ENCODE data around the gene DYRK1A.

DYRK1A gene

DNA sequence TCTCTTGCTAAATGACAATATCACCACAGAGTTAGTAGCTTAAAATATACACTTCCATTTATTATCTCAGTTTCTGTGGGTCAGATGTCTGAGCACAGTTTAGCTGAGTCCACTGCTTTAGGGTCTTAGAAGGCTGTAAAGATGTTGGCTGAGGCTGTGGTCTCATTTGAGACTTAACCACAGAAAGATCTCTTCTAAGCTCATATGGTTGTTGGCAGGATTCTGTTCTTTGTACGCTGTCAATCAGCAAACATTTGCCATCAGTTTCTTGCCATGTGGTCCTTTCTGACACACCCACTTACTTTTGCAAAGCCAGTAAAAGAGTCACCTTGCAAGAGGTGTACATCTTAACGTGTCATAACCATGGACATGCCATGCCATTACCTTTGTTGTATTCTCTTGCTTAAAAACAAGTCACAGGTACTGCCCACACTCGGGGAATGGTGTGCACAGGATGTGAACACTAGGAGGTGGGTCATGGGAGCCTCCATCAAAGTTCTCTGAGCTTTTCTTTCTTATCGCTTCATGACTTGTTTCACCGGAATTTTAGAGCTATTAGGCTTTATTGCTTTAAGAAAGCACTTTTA lies 18.7 kb downstream of the DYRK1A start:
- DNase-seq = no peak

DNA sequence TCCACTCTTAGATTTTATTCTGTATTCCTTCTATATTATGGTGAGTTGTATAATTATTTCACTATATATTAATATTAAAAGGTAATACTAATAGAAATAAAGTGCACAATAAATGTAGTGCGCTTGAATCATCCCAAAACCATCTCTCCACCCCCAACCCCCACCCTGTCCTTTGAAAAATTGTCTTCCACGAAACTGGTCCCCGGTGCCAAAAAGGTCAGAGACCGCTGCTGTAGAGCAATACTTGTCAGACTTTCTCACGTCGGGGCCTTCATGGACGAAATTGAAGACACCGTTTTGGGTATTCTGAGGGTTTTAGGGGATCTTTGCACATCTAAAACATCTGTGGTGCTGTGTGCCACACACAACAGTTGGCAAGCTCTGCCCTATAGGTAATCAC lies 19.6 kb downstream of the DYRK1A start:
- DNase-seq = no peak

DNA sequence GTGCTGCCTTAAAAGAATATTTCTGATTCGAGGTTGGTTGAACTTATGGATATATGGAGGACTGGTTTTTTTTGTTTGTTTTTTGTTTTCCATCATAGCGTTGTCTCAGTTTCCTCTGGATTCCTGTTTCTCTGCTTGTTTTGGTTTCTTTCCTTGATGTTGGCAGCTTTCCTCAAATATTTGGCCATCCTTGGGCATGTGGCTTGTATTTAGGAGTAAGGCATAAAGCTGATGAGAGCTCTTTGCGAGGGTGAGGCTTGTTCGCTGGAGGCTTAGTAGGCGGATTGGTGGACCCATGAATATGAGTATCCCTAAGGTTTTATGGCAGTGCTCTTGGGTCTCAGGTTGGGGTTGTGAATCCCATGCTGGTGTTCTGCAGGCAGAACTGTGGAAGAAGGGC lies 22.9 kb downstream of the DYRK1A start:
- no peak for DNase-seq

DNA sequence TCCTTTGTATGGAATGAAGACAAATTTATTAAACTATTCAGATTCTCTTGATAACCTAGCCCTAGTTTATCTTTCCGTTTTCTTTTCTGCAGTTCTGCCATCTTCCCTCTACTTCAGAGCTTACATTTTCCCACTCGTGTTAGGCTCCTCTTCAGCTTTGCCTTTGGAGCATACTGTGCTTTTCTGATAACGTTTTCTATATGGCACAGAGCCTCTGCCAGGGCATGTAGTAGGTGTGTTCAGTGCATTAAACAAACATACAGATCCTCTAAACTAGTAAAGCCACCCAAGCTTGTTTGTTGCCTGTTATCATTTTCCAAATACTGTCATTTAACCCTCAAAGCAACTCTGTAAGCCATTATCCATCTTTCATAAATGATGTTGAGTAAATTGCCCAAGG lies 25.1 kb downstream of the DYRK1A start:
- DNase-seq = no peak

DNA sequence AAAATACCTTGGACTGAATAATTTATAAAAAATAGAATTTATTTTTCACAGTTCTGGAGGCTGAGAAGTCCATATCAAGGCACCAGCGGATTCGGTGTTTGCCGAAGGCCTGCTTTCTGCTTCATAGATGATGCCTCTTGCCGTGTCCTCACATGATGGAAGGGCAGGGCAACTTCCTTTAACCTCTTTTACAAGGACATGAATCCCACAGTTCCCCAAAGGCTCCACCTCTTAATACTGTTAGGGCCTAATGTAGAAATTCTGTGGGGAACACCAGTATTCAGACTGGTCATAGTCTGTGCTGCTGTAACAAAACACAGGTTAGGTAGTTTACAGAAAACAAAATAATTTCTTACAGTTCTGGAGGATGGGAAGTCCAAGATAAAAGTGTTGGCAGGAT lies 25.9 kb downstream of the DYRK1A start:
- DNase-seq = no peak

DNA sequence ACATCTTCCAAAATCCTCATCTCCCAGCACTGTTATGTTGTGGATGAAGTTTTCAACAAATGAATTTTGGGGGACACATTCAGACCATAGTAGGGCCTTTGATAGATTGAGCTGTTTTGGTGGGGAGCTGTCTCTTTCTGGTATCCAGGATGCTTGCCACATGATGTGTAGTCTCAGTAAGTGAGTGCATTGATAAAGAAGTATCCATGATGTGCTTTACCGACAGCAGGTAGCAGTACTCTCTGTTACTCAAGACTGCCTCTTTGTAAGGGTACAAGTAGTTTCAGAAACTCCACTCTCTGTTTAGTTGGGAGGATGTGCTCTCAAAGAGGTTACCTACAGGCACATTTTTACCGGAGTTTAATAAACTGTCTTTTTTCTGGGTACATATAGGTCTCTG lies 26.5 kb downstream of the DYRK1A start:
- no peak for DNase-seq

DNA sequence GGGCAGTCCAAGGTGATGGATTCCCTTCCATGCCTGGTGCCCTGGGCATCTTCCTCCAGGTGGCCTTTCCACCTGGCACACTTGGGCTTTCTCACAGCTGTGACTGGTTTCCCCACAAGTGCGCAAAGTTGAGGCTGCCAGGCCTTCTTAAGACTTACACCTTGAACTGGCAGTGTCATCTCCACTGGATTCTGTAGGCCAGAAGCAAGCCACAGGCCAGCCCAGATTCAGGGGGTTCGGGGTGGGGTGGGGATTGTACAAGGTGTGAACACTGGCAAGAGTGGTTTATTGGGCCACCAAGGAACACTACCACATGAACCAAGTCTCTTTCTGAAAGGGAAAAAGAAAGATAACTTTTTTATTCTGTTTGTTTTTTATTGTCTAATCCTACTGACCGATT lies 27.2 kb downstream of the DYRK1A start:
- DNase-seq = no peak

DNA sequence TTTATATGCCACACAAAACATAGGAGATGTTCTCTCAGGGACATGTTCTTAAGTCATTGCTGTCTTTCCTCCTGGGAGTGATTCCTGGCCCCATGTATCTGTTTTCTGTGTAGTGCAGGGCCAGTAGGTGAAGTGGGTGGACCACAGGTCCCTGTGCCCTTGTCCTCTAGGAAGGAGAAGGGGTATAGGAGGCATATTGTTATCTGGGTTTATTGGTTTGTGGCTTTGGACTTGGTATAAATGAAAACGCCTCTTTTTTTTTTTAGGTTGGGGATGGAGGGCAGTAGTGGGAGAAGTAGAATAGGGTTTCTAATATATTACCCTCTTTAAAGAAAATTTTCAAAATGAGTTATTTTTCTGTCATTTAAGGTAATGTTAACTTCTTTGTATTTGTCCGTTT lies 29.4 kb downstream of the DYRK1A start:
- no peak for DNase-seq

DNA sequence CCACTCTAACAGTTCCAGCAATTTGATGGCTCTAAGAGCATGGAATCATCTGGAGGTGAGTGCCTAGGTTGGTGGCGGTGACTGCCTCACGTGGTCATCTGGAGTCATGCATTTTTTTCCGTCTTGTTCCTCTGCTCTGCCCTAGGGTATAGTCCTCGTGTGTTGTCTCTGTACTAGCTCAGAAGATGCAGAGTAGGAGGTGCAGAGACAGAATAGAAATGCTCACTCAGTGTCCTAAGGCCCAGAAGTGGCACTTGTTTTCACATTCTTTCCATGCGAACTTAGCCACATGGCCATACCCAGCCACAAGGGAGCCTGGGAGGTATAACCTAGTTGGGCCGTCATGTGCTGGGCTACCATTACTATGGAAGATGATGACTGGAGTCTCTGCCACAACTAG lies 30.3 kb downstream of the DYRK1A start:
- no peak for DNase-seq

DNA sequence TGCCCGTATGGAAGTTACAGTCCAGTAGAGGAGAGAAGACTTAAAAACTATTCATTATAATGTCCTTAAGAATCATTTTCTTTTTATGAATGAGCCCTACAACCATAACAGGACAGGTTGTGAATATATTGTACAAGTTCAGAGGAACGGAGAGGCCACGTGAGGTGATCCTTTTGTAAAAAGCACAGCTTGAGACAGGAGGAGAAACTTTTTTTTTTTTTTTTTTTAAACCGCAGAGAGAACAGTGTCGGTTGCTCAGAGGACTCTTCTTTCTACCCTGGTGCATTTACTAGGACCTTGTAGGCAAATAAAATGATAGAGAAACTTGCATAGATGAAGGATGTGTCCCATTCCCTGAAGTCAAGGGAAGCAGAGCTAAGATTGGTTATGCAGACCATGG lies 32.1 kb downstream of the DYRK1A start:
- no peak for DNase-seq

DNA sequence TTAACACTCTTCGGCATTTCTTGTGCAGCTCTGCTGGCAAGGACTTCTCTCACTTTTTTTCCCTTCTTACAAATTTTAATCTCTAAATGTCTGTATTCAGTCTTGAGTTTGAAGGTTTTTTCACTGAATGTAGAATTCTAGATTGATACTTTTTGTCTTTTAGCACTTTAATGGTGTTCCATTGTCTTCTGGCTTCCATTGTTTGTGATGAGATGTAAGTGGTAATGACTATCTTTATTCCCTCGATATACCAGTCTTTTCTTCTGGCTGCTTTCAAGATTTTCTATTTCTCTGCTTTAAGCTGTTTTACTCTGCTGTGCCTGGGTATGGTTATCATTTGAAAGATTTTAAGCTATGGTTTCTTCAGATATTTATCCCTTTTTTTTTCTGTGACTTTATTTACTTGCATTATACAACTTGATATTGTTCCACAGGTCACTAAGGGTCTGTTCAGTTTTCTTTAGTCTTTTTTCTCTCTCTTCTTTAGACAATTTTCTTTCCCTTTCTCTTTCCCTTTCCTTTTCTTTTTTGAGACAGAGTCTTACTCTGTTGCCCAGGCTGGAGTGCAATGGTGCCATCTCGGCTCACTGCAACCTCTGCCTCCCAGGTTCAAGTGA lies 35.8 kb downstream of the DYRK1A start:
- DNase-seq = no peak

DNA sequence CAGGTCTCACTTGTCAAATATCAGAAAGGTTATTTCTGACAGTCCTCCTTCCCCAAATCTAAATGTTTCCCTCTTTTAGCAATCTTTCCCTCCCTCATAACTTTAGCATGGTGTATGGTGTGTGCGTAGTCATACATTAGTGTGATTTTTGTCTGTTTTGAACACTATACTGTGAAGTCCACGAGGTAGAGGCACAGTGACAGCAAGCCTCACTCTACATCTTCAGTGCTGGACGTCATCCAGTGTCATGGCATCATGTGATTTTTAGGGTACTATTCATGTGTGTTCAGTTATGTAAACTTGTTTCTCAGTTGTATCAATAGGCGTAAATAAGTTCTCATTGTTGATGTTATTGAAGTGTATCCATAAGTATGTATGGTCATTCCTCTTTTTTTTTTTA lies 39.1 kb downstream of the DYRK1A start:
- no peak for DNase-seq

DNA sequence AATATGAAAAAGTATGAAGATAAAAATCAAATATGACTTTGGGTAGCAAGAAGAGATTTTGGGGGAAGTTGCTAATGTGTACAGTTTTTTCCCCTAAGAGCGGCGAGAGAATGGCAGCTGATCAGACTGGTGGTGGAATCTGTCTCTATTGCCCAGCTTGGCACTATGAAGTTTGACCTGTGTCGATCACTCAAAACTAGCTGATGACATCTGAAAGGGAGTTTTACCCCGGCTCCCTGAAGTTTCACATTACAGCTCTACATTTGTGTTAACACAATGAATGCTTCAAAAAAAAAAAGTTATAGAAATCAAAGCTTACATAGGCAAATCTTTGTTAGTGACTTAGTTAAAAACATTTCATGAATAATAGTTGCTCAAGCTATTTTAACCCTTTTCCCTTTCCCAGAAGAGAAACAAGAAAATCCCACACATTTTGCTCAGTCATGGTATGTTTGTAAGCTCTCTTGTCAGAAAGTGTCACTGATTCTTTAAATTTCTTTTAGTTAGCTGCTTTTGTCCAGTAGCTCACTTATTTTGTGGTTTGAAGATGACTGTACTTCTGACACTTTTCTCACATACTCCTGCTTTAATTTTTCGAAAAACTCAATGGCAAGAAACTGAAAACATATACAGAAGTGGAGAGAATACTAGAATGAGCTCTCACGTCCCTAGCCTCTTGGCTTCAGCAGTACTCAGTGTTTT lies 41.3 kb downstream of the DYRK1A start:
- DNase-seq = no peak

DNA sequence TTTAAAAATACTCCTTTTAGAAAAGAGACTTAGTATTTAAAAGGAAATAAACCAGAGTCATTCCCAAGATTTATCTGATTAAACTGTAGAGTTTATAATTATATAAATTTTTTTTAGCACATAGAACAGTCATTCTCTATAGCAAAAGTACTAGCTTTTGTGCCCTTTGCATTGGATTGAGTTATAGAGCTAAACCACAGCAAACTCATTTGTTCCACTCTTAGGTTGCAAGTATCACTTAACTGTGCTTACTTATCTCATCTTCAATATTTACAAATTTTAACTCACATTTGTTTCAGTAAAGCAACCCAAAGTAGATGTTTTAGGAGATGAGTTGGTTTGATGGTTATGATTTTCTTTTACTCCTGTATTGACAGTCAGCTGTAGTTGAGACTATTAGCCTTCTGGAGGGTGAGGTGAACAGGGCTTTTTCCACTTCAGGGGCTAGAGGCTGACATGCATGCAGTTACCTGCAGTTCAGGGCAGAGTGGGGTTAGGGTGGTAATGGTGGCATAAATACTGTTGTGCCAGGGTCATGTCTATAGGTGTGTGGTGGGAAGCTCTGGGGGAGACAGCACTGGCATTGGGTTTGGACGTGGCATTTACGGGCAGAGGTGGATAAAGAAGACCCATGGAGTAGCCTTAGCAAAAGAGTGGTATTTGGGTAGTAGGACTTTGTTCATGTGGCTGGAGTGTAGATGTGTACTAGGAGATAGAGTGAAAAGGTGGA lies 42.1 kb downstream of the DYRK1A start:
- no peak for DNase-seq

DNA sequence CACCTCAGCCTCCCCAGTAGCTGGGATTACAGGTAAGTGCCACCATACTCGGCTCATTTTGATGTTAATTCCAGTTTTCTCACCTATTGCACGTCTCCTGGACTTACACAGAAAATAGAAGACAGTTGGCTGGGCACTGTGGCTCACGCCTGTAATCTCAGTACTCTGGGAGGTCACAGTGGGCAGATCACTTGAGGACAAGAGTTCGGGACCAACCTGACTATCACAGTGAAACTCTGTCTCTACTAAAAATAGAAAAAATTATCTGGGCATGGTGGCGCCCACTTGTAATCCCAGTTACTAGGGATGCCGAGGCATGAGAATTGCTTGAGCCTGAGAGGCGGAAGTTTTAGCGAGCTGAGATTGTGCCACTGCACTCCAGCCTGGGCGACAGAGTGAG lies 44.1 kb downstream of the DYRK1A start:
- DNase-seq = no peak

DNA sequence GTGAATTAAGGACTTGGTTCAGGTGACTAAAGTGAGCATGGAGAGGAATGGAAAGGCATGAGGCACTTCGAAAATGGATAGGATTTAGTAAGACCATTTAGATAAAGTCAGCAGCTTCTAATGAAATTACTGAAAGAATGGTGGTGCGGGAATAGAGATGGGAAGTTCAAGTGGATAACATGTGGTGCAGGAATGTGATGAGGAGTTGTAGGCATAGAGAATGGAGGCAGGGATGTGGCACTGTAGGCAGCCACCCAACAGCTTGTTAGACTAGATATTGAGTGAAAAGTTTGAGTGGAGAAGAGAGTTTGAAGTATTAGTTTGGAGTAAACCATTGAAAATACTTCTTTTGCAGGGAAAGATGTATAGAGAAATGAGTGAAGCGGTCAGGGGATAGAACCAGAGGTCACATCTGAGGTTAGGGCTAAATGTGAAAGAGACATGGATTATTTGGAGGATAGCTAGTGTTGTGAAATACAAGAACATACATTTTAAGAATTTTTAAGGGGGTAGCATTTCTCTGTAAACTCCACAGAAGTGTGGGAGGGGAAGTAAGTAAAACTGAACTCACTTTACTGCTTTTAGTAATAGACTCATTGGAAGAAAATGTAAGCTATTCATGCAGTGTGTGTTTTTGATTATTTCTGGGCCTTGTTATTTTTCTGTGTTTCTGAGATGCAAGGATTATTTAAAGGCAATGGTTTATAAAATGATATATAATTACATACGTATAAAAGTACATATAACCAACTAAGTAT lies 46.2 kb downstream of the DYRK1A start:
- DNase-seq = no peak

DNA sequence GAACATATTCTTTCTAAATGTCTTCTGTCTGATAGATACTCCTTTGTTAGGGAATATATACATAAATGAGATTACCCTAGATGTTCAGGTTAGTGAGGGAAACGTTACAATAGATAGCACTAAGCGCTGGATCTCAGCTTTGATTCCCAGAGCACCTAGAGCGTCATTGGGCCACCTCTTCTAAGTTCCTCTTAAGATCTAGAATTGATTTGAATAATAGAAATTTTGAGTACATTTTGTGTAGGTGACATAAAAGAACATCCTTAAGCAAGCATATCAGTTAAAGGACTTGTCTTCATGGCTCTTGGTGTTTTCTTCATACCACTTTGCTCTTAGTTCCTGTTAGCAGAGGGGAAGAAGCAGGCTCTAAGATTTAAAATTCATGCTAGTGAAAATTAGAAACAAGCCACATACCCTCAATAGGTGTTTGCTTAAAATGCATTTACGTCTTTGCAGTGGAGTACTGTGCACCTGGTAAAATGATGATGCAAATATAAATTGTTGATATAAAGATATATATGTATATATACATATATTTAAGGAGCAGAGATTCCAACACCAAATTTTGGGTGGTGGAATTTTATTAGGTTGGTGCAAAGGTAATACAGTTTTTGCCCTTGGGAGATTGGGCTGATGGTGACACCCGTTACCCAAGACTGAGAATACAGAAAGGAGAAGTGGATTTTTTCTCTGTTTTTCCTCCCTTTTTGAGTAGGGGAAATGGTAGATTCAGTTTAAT lies 47.1 kb downstream of the DYRK1A start:
- no peak for DNase-seq

DNA sequence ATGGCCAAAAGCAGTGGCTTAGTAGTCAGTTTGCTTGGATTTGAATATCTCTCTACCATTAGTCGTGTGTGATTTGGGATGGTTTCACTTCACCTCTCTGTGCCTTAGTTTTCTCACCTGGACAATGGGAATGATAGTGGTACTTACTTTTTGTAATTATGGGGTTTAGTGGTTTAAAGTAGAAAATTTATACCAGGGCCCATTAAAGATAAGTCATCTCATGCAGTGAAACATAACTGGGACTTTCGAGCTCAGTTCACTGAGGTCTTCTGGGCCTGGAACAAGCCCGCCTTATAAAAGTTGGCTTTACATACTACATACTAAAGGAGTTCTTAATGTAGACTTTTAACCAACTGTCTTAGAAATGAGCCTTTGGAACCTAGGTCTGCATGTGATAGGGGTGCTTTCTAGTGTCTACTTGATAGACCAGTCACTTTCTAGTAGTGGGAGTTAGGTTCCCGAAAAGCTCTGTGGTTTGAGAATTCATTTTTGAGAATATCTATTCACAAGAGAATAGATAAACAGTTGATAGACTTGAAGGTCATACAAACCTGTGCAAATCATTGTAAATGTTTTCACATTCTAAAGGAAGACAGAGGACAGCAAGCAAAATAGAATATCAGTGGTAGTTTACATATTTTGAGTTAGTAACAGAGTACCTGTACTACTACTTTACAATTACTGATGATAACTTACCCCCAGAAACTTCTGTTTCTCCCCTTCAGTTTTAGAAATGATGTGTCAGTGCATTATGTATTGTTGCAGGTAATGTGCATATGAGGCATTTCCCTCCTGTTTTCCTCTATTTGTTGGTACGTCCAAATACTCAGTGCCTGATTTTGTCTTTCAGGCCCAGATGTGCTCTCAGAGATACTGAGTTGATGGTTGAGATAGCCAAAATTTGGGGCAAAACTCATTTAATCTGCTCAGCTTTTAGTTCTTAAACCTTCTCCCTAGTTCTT lies 48.0 kb downstream of the DYRK1A start:
- DNase-seq = no peak

DNA sequence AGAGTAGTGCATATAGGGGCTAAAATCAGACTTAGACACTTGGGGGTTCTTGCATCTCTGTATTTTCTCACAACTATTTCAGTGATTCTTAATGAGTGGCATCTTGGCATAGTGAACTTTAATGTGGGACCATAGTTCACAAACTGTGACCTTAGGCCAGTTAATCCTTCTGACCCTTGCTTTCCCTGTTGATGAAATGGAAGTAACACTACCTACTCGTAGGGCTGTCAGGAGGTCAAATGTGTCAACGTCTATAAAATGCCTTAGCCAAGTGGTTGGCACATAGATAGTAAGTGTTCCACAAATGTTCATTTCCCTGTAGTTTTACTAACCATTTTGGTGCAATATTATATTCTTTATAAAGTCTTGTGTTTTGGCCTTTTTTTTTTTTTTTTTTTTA lies 49.4 kb downstream of the DYRK1A start:
- DNase-seq = no peak

DNA sequence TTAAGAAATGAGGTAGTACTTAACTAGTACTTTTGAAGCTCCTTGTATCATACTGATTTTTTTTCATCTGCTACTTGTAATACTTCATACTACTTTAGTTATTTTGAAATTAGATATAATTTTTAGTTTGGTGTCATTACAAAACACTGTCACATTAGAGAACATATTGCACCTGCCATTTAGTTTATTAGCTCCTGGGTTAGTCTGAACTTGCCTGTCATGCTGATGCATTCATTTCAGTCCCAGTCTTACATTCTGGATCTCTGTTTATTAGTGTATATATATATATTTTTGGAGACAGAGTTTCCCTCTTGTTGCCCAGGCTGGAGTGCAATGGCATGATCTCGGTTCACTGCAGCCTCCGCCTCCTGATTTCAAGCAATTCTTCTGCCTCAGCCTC lies 50.3 kb downstream of the DYRK1A start:
- DNase-seq = no peak

DNA sequence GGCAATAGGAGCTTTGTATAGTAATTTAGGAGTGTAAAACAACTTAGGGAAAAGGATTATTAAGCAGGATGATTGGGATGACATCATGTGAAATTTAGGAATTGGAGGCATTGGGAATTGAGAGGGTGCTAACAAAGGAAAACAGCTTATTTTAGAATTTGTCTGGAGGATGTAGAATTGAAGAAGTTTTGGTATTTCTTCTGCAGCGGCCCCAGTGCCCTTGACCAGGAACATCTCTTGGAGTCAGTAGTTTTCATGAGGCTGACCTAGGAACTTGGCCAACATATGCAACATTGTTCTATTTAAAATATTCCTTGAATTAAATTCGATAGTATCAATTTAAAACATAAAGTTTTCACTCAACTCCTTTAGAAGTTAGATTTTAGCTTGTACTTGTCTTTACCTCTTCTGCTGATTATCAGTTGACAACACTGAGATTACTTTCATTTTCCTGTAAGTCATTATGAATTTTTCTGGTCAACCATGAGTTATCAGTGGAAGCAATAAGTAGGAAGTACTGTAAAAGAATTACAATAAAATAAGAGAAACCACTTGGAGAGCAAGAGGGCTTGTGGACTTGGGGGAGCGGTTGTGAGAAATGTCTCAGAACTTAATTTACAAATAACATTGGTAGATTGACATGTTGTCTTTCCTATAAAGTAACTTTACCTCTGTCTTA lies 52.8 kb downstream of the DYRK1A start:
- DNase-seq = no peak

All from cortex of kidney (tissue), 1 donor.